ENCODE measurements around the gene PROS1. TPM values are rescaled to one million over a fixed set of nuclear protein-coding genes. Genes with fewer than 3 reads are reported as not detected.

The PROS1 gene
- total RNA-seq, 4 donors from 2014 or later: 9.3 to 25.0 (median 15.5) TPM

GRCh38 chr3:93984618-93985017, 10.9 kb upstream of the PROS1 start:
- Histone ChIP-seq H3K27ac (no peak overlapping the region), H3K4me3 (no peak overlapping the region), H3K27me3 (no peaks in the 10 kb centered on the region), H3K4me1 (peaks cover 0 to 5% (median 0%) of the 10 kb centered on the region in 4 donors), H3K9me3 (no peaks in the 10 kb centered on the region), H3K36me3 (no peaks in the 10 kb centered on the region)
- TF ChIP-seq POLR2A (IDR thresholded peaks at IDR 0.05) (no peak), CTCF (IDR thresholded peaks at IDR 0.05) (no peak)
- DNase-seq: no peak

GRCh38 chr3:93983408-93983807, 9.7 kb upstream of the PROS1 start:
- Histone ChIP-seq H3K36me3 (no peaks in the 10 kb centered on the region), H3K27ac (no peak overlapping the region), H3K27me3 (no peaks in the 10 kb centered on the region), H3K9me3 (no peaks in the 10 kb centered on the region), H3K4me1 (peaks cover 0 to 5% (median 2%) of the 10 kb centered on the region in 4 donors), H3K4me3 (no peak overlapping the region)
- TF ChIP-seq CTCF (IDR thresholded peaks at IDR 0.05) (no peak), POLR2A (IDR thresholded peaks at IDR 0.05) (no peak)
- DNase-seq: no peak

GRCh38 chr3:93981649-93982048, 8.0 kb upstream of the PROS1 start:
- DNase-seq: no peak
- H3K4me3 ChIP-seq: no peak overlapping the region
- TF ChIP-seq CTCF (IDR thresholded peaks at IDR 0.05) (no peak), POLR2A (IDR thresholded peaks at IDR 0.05) (no peak)
- H3K4me1 ChIP-seq: peaks cover 0 to 5% (median 2%) of the 10 kb centered on the region in 4 donors
- H3K9me3 ChIP-seq: no peaks in the 10 kb centered on the region
- no peaks in the 10 kb centered on the region for H3K36me3 ChIP-seq
- no peak overlapping the region for H3K27ac ChIP-seq
- H3K27me3 ChIP-seq: no peaks in the 10 kb centered on the region

- peaks cover 0 to 5% (median 2%) of the 10 kb centered on the region in 4 donors for H3K4me1 ChIP-seq
- H3K4me3 ChIP-seq: peak within 1 kb of the TSS; percentile 67 to 92 (median 76)
- DNase-seq: peak; percentile 94 to 99 (median 96)
- no peaks in the 10 kb centered on the region for H3K36me3 ChIP-seq
- TF ChIP-seq CTCF (IDR thresholded peaks at IDR 0.05): no peak
- TF ChIP-seq POLR2A (IDR thresholded peaks at IDR 0.05): peak; percentile 37 to 56
- peak within 1 kb of the TSS; percentile 80 to 91 (median 86) for H3K27ac ChIP-seq
- H3K9me3 ChIP-seq: no peaks in the 10 kb centered on the region
- H3K27me3 ChIP-seq: no peaks in the 10 kb centered on the region
These were observed 6.4 kb upstream of the PROS1 start, which contains the start of gene ARL13B for GRCh38 chr3:93979850-93980676. TSS of gene ARL13B (plus strand) at chr3:93980155. CDS start at chr3:93980424, 269 bp downstream.

- Histone ChIP-seq H3K4me1 (peaks cover 0 to 9% (median 1%) of the 10 kb centered on the region in 4 donors), H3K4me3 (no peak overlapping the region), H3K36me3 (no peaks in the 10 kb centered on the region), H3K27ac (no peak overlapping the region), H3K9me3 (no peaks in the 10 kb centered on the region), H3K27me3 (no peaks in the 10 kb centered on the region)
- TF ChIP-seq POLR2A (IDR thresholded peaks at IDR 0.05) (no peak), CTCF (IDR thresholded peaks at IDR 0.05) (no peak)
- no peak for DNase-seq
These were observed 3.7 kb downstream of the PROS1 start for GRCh38 chr3:93969997-93970396.
